Measurements from ENCODE around the gene HNRNPAB. TPM values are rescaled to one million over a fixed set of nuclear protein-coding genes. Genes with fewer than 3 reads are reported as not detected.

The HNRNPAB gene
- total and polyA plus RNA-seq, 2 donors (not counting 3 experiments of a cell fraction or from before 2014, with no cell fraction given): 207 to 309 TPM

GRCh38 chr5:178201221-178201926 lies 3.0 kb upstream of the HNRNPAB start:
- Histone ChIP-seq H3K9ac (replicated peaks; ENCODE audit: extremely low read depth, insufficient read depth, low read length) (no peak overlapping the region), H3K27me3 (ENCODE audit: control insufficient read depth in 2 of 2, insufficient read depth in 2 of 2, low read length in 2 of 2) (no peaks in the 10 kb centered on the region), H3K4me1 (ENCODE audit: control insufficient read depth, extremely low read depth, insufficient read depth, low read length) (peaks cover 9% of the 10 kb centered on the region), H3K9me1 (replicated peaks; ENCODE audit: control insufficient read depth, extremely low read depth, insufficient read depth, low read length) (no peaks in the 10 kb centered on the region), H3K9me3 (replicated peaks; ENCODE audit: control insufficient read depth, insufficient read depth, low read length) (no peaks in the 10 kb centered on the region), H3K4me2 (ENCODE audit: insufficient read depth, low read length) (no peak overlapping the region), H3K36me3 (ENCODE audit: control insufficient read depth in 2 of 2, extremely low read depth in 1 of 2, insufficient read depth in 2 of 2, low read length in 2 of 2) (peaks cover 0 to under 1% of the 10 kb centered on the region in 2 experiments), H3K27ac (ENCODE audit: insufficient read depth, low read depth, low read length) (no peak overlapping the region), H3K79me2 (ENCODE audit: control insufficient read depth, insufficient read depth, low read length) (peaks cover 23% of the 10 kb centered on the region), H4K20me1 (replicated peaks; ENCODE audit: control insufficient read depth, extremely low read depth, insufficient read depth, low read length) (no peaks in the 10 kb centered on the region), H3K4me3 (replicated peaks in 1 of 3; ENCODE audit: insufficient read depth in 1 of 3, low read depth in 1 of 3, low read length in 3 of 3) (no peak overlapping the region), H2AFZ (ENCODE audit: low read depth, low read length) (no peak overlapping the region)
- FAIRE-seq (no peak), DNase-seq (ENCODE audit: low read depth, low spot score) (no peak)
- TF ChIP-seq, protein P1, sequence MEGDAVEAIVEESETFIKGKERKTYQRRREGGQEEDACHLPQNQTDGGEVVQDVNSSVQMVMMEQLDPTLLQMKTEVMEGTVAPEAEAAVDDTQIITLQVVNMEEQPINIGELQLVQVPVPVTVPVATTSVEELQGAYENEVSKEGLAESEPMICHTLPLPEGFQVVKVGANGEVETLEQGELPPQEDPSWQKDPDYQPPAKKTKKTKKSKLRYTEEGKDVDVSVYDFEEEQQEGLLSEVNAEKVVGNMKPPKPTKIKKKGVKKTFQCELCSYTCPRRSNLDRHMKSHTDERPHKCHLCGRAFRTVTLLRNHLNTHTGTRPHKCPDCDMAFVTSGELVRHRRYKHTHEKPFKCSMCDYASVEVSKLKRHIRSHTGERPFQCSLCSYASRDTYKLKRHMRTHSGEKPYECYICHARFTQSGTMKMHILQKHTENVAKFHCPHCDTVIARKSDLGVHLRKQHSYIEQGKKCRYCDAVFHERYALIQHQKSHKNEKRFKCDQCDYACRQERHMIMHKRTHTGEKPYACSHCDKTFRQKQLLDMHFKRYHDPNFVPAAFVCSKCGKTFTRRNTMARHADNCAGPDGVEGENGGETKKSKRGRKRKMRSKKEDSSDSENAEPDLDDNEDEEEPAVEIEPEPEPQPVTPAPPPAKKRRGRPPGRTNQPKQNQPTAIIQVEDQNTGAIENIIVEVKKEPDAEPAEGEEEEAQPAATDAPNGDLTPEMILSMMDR (IDR thresholded peaks at IDR 0.05; ENCODE audit: extremely low read depth in 1 of 2, insufficient read depth in 1 of 2, low read depth in 1 of 2, low read length in 2 of 2): no peak
- TF ChIP-seq POLR2AphosphoS5 (IDR thresholded peaks at IDR 0.05; ENCODE audit: insufficient read depth, low read depth, low read length): no peak
- TF ChIP-seq GATA2 (IDR thresholded peaks at IDR 0.05; ENCODE audit: insufficient read depth, insufficient read length, low read depth, low read length): no peak
- no peak for TF ChIP-seq POLR2A (IDR thresholded peaks at IDR 0.05; ENCODE audit: low read depth, low read length)
- no peak for TF ChIP-seq MYC (IDR thresholded peaks at IDR 0.05; ENCODE audit: low read depth, low read length)
- no peak for TF ChIP-seq FOS (IDR thresholded peaks at IDR 0.05; ENCODE audit: borderline replicate concordance, insufficient read depth, low read length)
- TF ChIP-seq, protein P2, sequence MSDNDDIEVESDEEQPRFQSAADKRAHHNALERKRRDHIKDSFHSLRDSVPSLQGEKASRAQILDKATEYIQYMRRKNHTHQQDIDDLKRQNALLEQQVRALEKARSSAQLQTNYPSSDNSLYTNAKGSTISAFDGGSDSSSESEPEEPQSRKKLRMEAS (IDR thresholded peaks at IDR 0.05; ENCODE audit: insufficient read depth, insufficient read length): no peak
- no peak for TF ChIP-seq JUN (IDR thresholded peaks at IDR 0.05; ENCODE audit: borderline replicate concordance, insufficient read depth, insufficient read length, low read depth)
- TF ChIP-seq EZH2 (IDR thresholded peaks at IDR 0.05; ENCODE audit: borderline replicate concordance, low read depth, low read length, severe bottlenecking): no peak
- ChIA-PET CTCF (interaction anchor here (1.0 to 1.4 kb wide), 3 partner anchors 9 to 126 kb away, joined by 3 read pairs; no protein-coding TSS in a partner anchor), POLR2A (no interaction called here)
- BruUV-seq (replicated peaks): no TSS peak
- intact Hi-C loops (cut with micrococcal nuclease): no loop called here
- dilution Hi-C loops (cut with MboI; ENCODE audit: extremely low pct_ligation_motif_present, low sequenced_read_pairs): no loop called here
